ENCODE data around the gene RERE.
"Not testable (repeated sequence)": the region's sequence is repeated elsewhere in the genome, so short reads cannot be mapped to it uniquely, and the experiment has no call there.

RERE gene

GRCh38 chr1:8841395-8841794 lies 24.0 kb upstream of the RERE start:
- no peak for DNase-seq

- DNase-seq, result no peak
These were observed 22.6 kb upstream of the RERE start for GRCh38 chr1:8839990-8840389.

GRCh38 chr1:8835941-8836643 lies 18.7 kb upstream of the RERE start:
- DNase-seq, result no peak

- no peak for DNase-seq
These were observed 13.9 kb upstream of the RERE start for GRCh38 chr1:8831340-8831739.

- DNase-seq, result not testable (repeated sequence)
These were observed 13.3 kb upstream of the RERE start for GRCh38 chr1:8830732-8831131.

GRCh38 chr1:8825985-8826481 lies 8.6 kb upstream of the RERE start:
- no peak for DNase-seq

GRCh38 chr1:8823295-8823664 lies 5.8 kb upstream of the RERE start:
- no peak for DNase-seq

GRCh38 chr1:8822373-8823294 lies 5.2 kb upstream of the RERE start:
- peak; percentile 29 for DNase-seq

- peak; percentile 23 for DNase-seq
These were observed 3.6 kb upstream of the RERE start for GRCh38 chr1:8821084-8821483.

GRCh38 chr1:8818789-8819188 lies 1.3 kb upstream of the RERE start:
- not testable (repeated sequence) for DNase-seq

GRCh38 chr1:8818325-8818775 lies 910 bp upstream of the RERE start:
- DNase-seq, result no peak

- peak; percentile 19 for DNase-seq
These were observed 519 bp downstream of the RERE start for GRCh38 chr1:8816831-8817411.

GRCh38 chr1:8816264-8816663 lies 1.2 kb downstream of the RERE start:
- DNase-seq, result no peak

- no peak for DNase-seq
These were observed 1.8 kb downstream of the RERE start for GRCh38 chr1:8815582-8816151.

GRCh38 chr1:8814865-8815264 lies 2.6 kb downstream of the RERE start:
- no peak for DNase-seq

- no peak for DNase-seq
These were observed 3.4 kb downstream of the RERE start for GRCh38 chr1:8813991-8814390.

GRCh38 chr1:8813016-8813763 lies 4.2 kb downstream of the RERE start:
- no peak for DNase-seq

GRCh38 chr1:8812081-8812480 lies 5.4 kb downstream of the RERE start:
- DNase-seq, result no peak

- no peak for DNase-seq
These were observed 6.5 kb downstream of the RERE start for GRCh38 chr1:8810987-8811386.

- no peak for DNase-seq
These were observed 8.1 kb downstream of the RERE start for GRCh38 chr1:8809342-8809736.

GRCh38 chr1:8807004-8807403 lies 10.4 kb downstream of the RERE start:
- DNase-seq, result no peak

GRCh38 chr1:8800416-8800815 lies 17.0 kb downstream of the RERE start:
- DNase-seq, result no peak

GRCh38 chr1:8797216-8797615 lies 20.2 kb downstream of the RERE start:
- no peak for DNase-seq
